ENCODE results near the gene PLB1.

Gene PLB1

DNA sequence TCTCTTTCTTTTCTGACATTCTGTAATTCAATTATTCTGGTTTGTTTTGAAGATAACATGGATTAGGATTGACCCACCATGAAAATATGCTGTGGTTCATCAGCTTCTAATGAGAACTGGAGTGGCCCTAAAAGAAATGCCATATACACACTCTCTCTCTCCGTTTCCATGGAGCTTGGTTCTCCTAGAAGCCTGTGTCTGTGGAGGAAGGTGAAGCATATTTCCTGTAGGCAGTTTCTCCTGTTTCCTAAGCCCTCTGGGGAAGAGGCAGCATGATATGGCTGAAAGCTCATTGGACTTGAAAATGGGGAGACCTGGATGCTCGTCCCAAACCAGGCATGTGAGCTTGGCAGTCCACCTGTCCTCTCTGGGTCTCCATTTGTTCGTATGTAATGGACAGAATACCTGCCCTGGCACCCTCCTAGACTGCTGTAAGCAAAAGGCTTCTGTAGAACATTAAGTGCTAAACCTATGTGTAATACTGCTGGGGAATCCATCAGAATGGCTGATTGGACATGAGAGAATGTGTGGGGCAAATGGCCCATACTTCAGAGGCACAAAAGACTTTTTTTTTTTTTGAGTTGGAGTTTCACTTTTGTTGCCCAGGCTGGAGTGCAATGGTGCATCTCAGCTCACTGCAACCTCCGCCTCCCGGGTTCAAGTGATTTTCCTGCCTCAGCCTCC is 180.4 kb downstream of the PLB1 start:
- TF ChIP-seq POLR2A (IDR thresholded peaks at IDR 0.05; ENCODE audit: low read depth, low read length) (no peak), TAF1 (IDR thresholded peaks at IDR 0.05; ENCODE audit: borderline replicate concordance, low read depth, low read length) (no peak), POLR2AphosphoS5 (IDR thresholded peaks at IDR 0.05; ENCODE audit: low read depth, low read length) (no peak)
- DNase-seq (ENCODE audit: insufficient read length): no peak
- no peak for FAIRE-seq

GRCh38 chr2:28678175-28678855 is 182.5 kb downstream of the PLB1 start:
- no peak for FAIRE-seq
- no peak for DNase-seq (ENCODE audit: insufficient read length)
- no peak for TF ChIP-seq POLR2A (IDR thresholded peaks at IDR 0.05; ENCODE audit: low read depth, low read length)
- no peak for TF ChIP-seq TAF1 (IDR thresholded peaks at IDR 0.05; ENCODE audit: borderline replicate concordance, low read depth, low read length)
- TF ChIP-seq POLR2AphosphoS5 (IDR thresholded peaks at IDR 0.05; ENCODE audit: low read depth, low read length): no peak

- TF ChIP-seq TAF1 (IDR thresholded peaks at IDR 0.05; ENCODE audit: borderline replicate concordance, low read depth, low read length) (no peak), POLR2A (IDR thresholded peaks at IDR 0.05; ENCODE audit: low read depth, low read length) (no peak), POLR2AphosphoS5 (IDR thresholded peaks at IDR 0.05; ENCODE audit: low read depth, low read length) (no peak)
- no peak for FAIRE-seq
- no peak for DNase-seq (ENCODE audit: insufficient read length)
Observed at GRCh38 chr2:28678944-28679343, 183.1 kb downstream of the PLB1 start.

DNA sequence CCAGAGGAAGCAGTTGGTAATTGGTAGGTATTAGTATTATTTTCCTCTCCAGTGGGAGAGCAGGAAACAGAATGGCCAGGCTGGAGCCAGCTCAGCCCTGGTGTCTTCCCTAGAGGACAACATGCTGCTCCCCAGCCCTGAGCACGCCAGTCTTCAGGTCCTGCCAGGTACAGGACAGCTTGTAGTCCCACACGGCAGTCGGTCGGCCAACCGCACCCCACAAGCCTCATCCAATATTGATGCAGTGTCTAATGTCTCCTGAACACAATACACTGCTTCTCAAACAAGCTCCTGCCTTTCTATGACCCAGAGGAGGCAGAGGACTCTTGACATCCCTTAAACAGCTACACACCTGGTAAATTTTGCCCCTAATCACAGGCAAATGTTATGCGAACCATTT is 184.8 kb downstream of the PLB1 start:
- no peak for FAIRE-seq
- DNase-seq (ENCODE audit: insufficient read length): no peak
- TF ChIP-seq POLR2A (IDR thresholded peaks at IDR 0.05; ENCODE audit: low read depth, low read length) (no peak), TAF1 (IDR thresholded peaks at IDR 0.05; ENCODE audit: borderline replicate concordance, low read depth, low read length) (no peak), POLR2AphosphoS5 (IDR thresholded peaks at IDR 0.05; ENCODE audit: low read depth, low read length) (no peak)

DNA sequence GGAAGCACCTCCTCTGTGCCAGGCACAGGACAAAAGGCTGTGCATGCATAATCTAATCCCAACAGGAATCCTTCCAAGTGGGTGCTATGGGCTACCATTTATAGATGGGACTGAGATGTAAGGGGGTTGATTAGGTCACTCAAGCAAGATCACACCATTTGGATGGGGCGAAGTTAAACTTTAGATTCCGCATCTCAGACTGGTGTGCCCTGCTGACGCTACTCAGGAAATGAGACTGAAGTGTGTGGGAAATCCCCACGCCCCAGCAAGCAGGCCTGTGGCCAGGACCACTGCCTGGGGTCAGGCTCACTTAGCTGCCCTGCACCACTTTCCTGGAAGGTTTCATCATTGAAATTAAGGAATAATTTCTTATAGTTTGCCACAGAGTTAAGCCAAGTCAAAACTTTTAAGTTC is 185.3 kb downstream of the PLB1 start:
- DNase-seq (ENCODE audit: insufficient read length) (peak; percentile 65), FAIRE-seq (peak; percentile 78)
- TF ChIP-seq POLR2AphosphoS5 (IDR thresholded peaks at IDR 0.05; ENCODE audit: low read depth, low read length) (no peak), POLR2A (IDR thresholded peaks at IDR 0.05; ENCODE audit: low read depth, low read length) (no peak), TAF1 (IDR thresholded peaks at IDR 0.05; ENCODE audit: borderline replicate concordance, low read depth, low read length) (no peak)

- FAIRE-seq: no peak
- DNase-seq (ENCODE audit: insufficient read length): no peak
Observed at GRCh38 chr2:28681606-28682005, 185.7 kb downstream of the PLB1 start.

GRCh38 chr2:28683100-28683706 is 187.3 kb downstream of the PLB1 start:
- no peak for DNase-seq (ENCODE audit: insufficient read length)
- no peak for FAIRE-seq
- TF ChIP-seq POLR2AphosphoS5 (IDR thresholded peaks at IDR 0.05; ENCODE audit: low read depth, low read length) (no peak), TAF1 (IDR thresholded peaks at IDR 0.05; ENCODE audit: borderline replicate concordance, low read depth, low read length) (no peak), POLR2A (IDR thresholded peaks at IDR 0.05; ENCODE audit: low read depth, low read length) (no peak)

More at GRCh38 chr2:28681606-28682005, 185.7 kb downstream of the PLB1 start:
- no peak for TF ChIP-seq POLR2A (IDR thresholded peaks at IDR 0.05; ENCODE audit: low read depth, low read length)
- TF ChIP-seq POLR2AphosphoS5 (IDR thresholded peaks at IDR 0.05; ENCODE audit: low read depth, low read length): no peak
- TF ChIP-seq TAF1 (IDR thresholded peaks at IDR 0.05; ENCODE audit: borderline replicate concordance, low read depth, low read length): no peak

DNA sequence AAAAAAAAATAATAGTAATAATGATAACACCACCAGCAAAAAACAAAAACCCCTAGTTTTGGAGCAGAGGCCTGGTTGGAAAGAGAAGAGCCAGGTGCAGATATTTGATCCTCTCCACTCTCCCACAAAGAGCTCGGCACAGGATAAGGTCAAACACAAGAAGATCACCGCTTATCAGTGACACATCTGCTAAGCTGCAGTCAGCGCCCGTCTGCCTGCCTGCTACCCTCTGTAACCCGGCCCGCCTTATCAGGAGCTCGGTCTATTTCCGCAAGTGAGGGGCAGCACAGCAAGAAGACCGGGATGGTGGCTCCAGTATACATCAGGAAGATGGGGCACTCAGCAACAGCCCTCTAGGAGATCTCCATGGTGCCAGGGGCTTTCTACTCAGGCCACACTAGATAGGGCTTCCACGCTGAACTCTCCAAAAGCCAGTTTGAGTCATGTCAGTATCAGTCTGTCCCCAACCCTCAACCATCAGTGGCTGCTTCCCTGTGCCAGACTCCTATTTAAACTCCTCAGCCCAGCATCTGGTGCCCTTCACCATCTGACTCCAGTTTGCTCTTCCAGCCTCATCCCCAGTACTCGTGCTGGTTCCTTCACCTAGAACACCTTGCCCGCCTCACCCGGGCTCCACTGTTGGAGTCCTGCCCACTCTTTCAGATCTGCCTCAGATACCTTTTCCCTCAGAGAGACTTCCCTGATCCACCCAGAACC is 188.4 kb downstream of the PLB1 start:
- FAIRE-seq (no peak), DNase-seq (ENCODE audit: insufficient read length) (no peak)
- TF ChIP-seq POLR2AphosphoS5 (IDR thresholded peaks at IDR 0.05; ENCODE audit: low read depth, low read length) (no peak), POLR2A (IDR thresholded peaks at IDR 0.05; ENCODE audit: low read depth, low read length) (no peak), TAF1 (IDR thresholded peaks at IDR 0.05; ENCODE audit: borderline replicate concordance, low read depth, low read length) (no peak)

DNA sequence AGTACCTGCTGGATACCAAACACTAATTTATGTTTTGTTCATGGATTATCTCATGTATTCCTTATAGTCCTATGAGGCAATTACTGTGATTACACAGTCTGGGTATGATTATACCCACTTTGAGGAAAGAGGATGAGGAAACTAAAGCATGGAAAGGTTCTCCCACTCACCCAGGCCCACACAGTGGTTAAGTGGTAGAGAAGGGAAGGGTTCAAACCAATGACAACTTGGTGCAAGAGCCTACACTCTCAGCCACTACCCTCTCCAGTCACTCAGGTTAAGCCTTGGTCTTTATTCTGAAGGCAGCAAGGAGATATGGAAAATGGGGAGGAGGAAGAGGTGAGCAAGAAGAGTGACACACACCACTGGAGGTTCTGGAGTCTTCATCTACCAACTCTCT is 191.3 kb downstream of the PLB1 start:
- no peak for TF ChIP-seq POLR2A (IDR thresholded peaks at IDR 0.05; ENCODE audit: low read depth, low read length)
- no peak for TF ChIP-seq TAF1 (IDR thresholded peaks at IDR 0.05; ENCODE audit: borderline replicate concordance, low read depth, low read length)
- no peak for TF ChIP-seq POLR2AphosphoS5 (IDR thresholded peaks at IDR 0.05; ENCODE audit: low read depth, low read length)
- no peak for FAIRE-seq
- DNase-seq (ENCODE audit: insufficient read length): no peak

GRCh38 chr2:28687640-28688385 is 192.0 kb downstream of the PLB1 start:
- no peak for DNase-seq (ENCODE audit: insufficient read length)
- FAIRE-seq: no peak
- no peak for TF ChIP-seq POLR2AphosphoS5 (IDR thresholded peaks at IDR 0.05; ENCODE audit: low read depth, low read length)
- no peak for TF ChIP-seq TAF1 (IDR thresholded peaks at IDR 0.05; ENCODE audit: borderline replicate concordance, low read depth, low read length)
- no peak for TF ChIP-seq POLR2A (IDR thresholded peaks at IDR 0.05; ENCODE audit: low read depth, low read length)

- no peak for TF ChIP-seq TAF1 (IDR thresholded peaks at IDR 0.05; ENCODE audit: borderline replicate concordance, low read depth, low read length)
- TF ChIP-seq POLR2A (IDR thresholded peaks at IDR 0.05; ENCODE audit: low read depth, low read length): no peak
- TF ChIP-seq POLR2AphosphoS5 (IDR thresholded peaks at IDR 0.05; ENCODE audit: low read depth, low read length): no peak
- FAIRE-seq: no peak
- no peak for DNase-seq (ENCODE audit: insufficient read length)
Observed at GRCh38 chr2:28688818-28689217, 193.0 kb downstream of the PLB1 start.

Data from GM12892 (cell line).